Activated gamma-delta T cell treated with Interleukin-2 at 50 U/mL for 16 hours (primary cell): ENCODE measurements around the gene SLC25A53.

Source experiments
- DNase-seq: peaks from one replicate; pipeline ENCODE4 v3.0.0-alpha.2; 2020

The SLC25A53 gene

GRCh38 chrX:104156630-104157529, at the start of gene SLC25A53:
SLC25A53 (minus strand) TSS chrX:104157009; CDS start chrX:104105257, 51,752 bp downstream.
- DNase-seq = peak; percentile 65

GRCh38 chrX:104205548-104205947, 48.7 kb upstream of the SLC25A53 start:
- DNase-seq = no peak

GRCh38 chrX:104195489-104196084, 38.8 kb upstream of the SLC25A53 start:
- DNase-seq = no peak

- no peak for DNase-seq
Measured at GRCh38 chrX:104195013-104195412, 38.2 kb upstream of the SLC25A53 start.

GRCh38 chrX:104193485-104193884, 36.7 kb upstream of the SLC25A53 start:
- DNase-seq = no peak

GRCh38 chrX:104189837-104190236, 33.0 kb upstream of the SLC25A53 start:
- no peak for DNase-seq

- no peak for DNase-seq
Measured at GRCh38 chrX:104187931-104188330, 31.1 kb upstream of the SLC25A53 start.

GRCh38 chrX:104183685-104184084, 26.9 kb upstream of the SLC25A53 start:
- DNase-seq = no peak

GRCh38 chrX:104173841-104174240, 17.0 kb upstream of the SLC25A53 start:
- no peak for DNase-seq

- DNase-seq = no peak
Measured at GRCh38 chrX:104172788-104173187, 16.0 kb upstream of the SLC25A53 start.

GRCh38 chrX:104172121-104172520, 15.3 kb upstream of the SLC25A53 start:
- DNase-seq = no peak

- no peak for DNase-seq
Measured at GRCh38 chrX:104168127-104168526, 11.3 kb upstream of the SLC25A53 start.

- no peak for DNase-seq
Measured at GRCh38 chrX:104166735-104167436, 10.1 kb upstream of the SLC25A53 start.

GRCh38 chrX:104165894-104166734, 9.3 kb upstream of the SLC25A53 start, which contains the start of gene FAM199X:
FAM199X (plus strand) TSS chrX:104166453; CDS start chrX:104166786, 333 bp downstream.
- DNase-seq = peak; percentile 80

- no peak for DNase-seq
Measured at GRCh38 chrX:104151037-104151436, 5.8 kb downstream of the SLC25A53 start.

GRCh38 chrX:104141087-104141760, 15.6 kb downstream of the SLC25A53 start:
- no peak for DNase-seq

- no peak for DNase-seq
Measured at GRCh38 chrX:104137496-104137895, 19.3 kb downstream of the SLC25A53 start.

GRCh38 chrX:104136241-104137019, 20.4 kb downstream of the SLC25A53 start:
- peak; percentile 56 for DNase-seq

GRCh38 chrX:104135677-104136076, 21.1 kb downstream of the SLC25A53 start:
- DNase-seq = no peak

GRCh38 chrX:104134583-104135261, 22.1 kb downstream of the SLC25A53 start:
- DNase-seq = no peak
